ENCODE data around the gene ZNF577.
A peak's percentile ranks its signal among the peaks of the same experiment; 100 is the strongest.
"Not testable (repeated sequence)": the region's sequence is repeated elsewhere in the genome, so short reads cannot be mapped to it uniquely, and the experiment has no call there.

Gene ZNF577

DNA sequence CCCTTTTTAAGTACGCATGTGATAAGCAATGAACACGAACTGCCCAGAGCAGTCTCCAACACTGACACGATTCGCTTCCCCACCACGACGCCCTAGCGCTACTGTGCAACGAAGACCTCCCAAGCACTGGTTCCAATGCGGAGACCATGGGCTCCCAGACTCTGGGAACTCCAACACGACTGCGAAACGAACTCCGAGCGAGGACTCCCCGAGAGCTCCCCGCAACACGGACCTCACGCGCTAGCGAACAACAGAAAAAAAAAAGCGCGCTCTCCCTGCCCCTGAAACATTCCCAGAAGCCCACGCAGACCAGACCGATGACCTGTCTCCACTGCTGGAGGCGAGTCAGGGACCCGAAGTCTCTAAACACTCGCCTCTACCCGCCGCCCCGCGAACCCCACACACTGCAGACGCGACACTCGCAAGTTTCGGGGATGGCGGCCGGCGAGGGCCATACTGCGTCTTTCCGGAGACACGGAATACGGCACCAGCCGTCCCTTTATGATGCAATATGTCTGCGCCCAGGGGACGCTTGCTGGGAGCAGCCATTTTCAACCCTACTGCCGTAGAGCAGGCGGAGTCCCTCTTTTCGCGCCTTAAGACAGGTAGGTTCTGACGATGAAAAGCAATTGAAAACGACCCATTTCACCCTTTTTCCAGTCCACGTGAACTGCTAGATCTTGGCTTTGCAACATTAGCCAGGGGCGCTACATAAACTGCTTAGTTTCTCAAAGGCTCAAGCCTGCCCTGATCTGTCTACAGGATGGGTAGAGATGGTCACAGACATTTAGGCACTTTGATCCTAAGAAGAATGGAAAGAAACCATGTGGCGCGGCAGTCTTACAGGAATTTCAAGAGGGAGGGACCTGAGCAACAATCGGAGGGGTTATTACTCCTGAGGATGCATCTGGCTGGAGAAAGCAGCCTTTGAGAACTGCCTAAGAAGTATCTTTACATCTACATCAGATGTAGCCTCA is at the start of gene ZNF577:
Gene ZNF577 (minus strand): TSS at position 430 of the 977 bp plus-strand sequence. CDS start 7,569 bp downstream, outside the sequence.
- peak; percentile 18 to 38 for DNase-seq (ENCODE audit: low read depth in 2 of 2, low spot score in 1 of 2)

DNA sequence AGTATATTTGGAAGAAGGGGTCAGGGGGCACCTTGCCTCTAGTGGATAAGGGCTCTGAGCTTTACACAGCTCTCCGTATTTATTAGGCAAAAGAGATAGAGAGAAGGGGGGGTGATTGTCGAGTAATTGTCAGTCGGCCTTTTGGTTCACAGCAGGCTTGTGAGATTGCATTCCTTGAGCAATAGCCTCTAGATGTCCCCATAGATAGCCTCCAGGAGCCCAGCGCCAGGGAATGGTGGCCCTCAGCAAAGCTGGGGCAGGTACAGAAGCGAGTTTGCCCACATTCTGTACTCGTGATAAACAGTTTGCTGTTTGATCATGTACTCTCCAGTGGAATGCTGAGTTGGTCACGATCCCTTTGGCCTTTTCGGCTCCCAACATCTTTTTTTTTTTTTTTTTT is 44.2 kb upstream of the ZNF577 start:
- DNase-seq (ENCODE audit: low read depth in 2 of 2, low spot score in 1 of 2) = no peak

DNA sequence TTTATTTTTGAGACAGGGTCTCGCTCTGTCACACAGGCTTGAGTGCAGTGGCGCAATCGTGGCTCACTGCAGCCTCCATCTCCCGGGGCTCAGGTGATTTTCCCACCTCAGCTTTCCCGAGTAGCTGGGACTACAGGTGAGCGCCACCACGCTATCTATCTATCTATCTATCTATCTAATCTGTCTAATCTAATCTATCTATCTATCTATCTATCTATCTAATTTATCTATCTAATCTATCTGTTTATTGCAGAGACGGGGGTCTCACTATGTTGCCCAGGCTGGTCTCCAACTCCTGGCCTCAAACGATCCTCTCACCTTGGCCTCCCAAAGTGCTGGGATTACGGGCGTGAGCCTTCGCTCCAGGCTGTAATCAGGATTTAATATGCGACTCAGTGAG is 40.1 kb upstream of the ZNF577 start:
- no peak for DNase-seq (ENCODE audit: low read depth in 2 of 2, low spot score in 1 of 2)

DNA sequence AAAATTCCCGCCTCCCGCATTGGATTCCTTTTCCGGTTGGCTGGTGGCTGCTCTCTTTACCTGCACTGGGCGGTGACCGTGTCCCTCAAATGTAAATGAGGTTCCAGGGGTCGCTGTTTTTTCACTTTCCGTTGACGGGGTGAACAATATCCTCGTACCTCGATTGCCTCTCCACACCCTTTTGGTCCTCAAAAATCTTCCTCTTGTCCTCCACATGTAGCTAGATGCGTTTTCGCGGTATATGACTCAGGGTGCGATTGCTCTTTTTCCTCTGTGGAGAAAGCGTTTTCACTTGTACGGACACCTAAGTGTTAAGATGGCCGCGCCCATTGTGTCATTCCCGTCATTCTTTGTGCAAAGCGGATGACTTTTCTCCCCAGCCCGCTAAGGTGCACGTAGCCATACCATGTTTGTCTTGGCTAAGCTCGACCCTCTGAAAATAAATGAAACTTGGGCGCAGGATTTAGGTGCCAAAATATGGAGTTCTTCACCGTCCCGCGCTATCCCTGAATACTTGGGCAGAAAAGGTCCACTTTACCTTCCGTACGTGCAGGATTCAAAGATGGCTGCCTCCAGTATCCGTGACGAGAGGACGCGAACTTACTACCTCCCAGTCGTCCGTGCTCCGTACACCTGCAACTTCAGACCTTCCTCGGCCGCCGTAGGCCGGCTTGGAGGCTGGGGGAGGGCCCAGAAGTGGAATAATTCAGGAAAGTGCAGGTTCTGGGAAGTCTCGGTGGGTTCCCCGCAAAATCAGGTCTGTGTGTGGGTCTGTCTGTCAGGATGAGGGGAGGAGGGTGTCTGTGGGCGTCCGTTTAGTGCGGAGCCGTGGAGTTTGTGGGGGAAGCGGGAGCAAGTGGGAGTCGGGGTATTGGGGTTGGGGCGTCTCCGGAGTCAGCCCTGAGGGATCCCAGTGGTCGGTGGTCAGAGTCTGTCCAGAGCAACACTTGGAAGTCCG is 39.3 kb upstream of the ZNF577 start, which contains the start of gene ZNF613:
Gene ZNF613 (plus strand): TSS at position 689 of the 958 bp plus-strand sequence. CDS start 8,749 bp downstream, outside the sequence.
- DNase-seq (ENCODE audit: low read depth in 2 of 2, low spot score in 1 of 2) = peak; percentile 67 to 76

DNA sequence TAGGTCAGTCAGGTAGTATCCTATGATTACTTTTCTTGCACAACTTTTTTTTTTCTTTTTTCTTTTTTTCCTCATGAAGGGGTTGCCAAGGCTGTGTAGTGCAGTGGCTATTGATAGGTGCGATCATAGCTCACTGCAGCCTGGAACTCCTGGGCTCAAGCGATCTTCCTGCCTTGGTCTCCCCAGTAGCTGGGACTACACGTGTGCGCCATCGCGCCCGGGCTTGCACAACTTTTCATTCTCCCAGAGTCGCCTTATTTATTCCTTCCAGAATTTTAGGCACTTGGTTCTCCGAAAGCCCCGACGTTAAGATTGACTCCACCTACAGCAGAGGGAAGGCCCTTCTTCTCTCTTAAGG is 38.7 kb upstream of the ZNF577 start:
- DNase-seq (ENCODE audit: low read depth in 2 of 2, low spot score in 1 of 2) = no peak

DNA sequence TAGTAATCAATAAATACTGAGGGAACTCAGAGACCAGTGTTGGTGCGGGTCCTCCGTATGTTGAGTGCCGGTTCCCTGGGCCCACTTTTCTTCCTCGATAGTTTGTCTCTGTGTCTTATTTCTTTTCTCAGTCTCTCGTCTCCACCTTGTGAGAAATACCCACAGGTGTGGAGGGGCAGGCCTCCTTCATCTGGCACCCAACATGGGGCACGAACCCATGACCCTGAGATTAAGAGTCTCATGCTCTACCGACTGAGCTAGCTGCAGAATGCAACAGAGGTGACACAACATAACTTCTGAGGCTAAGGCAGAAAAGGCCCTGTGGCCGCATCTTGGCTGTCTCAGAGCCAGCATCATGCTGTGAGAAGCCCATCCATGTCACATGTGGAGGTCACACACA is 34.2 kb upstream of the ZNF577 start:
- no peak for DNase-seq (ENCODE audit: low read depth in 2 of 2, low spot score in 1 of 2)

DNA sequence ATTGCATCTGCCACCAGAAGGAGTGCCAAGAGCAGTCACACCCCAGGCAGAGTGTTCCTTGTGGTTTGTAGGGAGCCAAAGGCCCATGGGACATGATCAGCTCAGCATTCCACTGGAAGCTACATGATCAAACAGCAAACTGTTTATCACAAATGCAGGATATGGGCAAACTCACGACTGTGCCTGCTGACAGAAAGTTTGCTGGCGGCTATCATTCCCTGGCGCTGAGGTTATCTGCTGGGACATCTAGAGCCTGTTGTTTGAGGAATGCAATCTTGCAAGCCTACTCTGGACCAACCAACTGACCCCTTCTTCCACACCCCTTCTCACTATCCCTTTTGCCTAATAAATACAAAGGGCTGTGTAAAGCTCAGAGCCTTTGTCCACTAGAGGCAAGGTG is 31.9 kb upstream of the ZNF577 start:
- DNase-seq (ENCODE audit: low read depth in 2 of 2, low spot score in 1 of 2) = no peak

DNA sequence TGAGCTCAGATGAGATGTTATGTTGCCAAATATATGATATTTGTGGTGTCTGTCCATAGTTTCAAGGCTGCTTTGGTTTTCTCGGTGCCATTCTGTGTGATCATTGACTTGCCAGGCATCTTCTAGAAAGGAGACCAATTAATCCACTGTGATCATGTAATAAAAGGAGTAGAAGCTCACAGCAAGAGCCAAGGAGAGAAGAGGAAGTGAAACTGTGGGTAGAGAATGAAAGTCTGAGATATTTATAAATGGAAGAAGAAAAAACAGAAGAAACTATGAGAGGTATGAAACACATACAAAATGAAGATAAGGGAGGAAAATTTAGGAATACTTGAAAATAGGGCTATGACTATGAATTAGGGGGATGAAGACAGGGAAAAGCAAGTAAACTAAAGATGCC is 28.4 kb upstream of the ZNF577 start:
- no peak for DNase-seq (ENCODE audit: low read depth in 2 of 2, low spot score in 1 of 2)

DNA sequence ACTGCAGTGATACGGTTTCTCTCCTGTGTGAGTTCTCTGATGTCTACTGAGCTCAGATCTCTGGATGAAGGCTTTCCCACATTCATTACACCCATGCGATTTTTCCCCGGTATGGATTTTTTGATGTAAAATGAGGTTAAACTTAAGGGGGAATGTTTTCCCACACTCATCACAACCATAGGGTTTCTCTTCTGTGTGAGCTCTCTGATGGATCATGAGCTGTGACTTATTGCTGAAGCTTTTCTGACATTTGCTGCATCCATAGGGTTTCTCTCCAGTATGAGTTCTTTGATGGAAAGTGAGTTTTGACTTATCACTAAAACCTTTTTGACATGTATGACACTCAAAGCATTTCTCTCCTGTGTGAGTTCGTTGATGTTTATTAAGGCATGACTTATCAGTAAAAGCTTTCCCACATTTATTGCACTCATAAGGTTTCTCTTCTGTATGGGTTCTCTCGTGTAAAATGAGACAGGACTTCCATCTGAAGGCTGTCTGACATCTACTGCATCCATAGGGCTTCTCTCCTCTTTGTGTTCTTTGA is 27.6 kb upstream of the ZNF577 start:
- no peak for DNase-seq (ENCODE audit: low read depth in 2 of 2, low spot score in 1 of 2)

DNA sequence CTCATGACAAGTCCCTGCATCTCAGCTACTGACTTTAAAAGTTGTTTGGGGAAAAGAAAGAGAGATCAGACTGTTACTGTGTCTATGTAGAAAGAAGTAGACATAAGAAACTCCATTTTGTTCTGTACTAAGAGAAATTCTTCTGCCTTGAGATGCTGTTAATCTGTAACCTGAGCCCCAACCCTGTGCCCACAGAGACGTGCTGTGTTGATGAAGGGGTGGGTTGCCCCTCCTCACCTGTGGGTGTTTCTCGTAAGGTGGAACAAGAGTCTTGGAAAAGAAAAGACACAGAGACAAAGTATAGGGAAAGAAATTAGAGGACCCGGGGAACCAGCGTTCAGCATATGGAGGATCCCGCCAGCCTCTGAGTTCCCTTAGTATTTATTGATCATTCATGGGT is 20.2 kb upstream of the ZNF577 start:
- not testable (repeated sequence) for DNase-seq (ENCODE audit: low read depth in 2 of 2, low spot score in 1 of 2)

DNA sequence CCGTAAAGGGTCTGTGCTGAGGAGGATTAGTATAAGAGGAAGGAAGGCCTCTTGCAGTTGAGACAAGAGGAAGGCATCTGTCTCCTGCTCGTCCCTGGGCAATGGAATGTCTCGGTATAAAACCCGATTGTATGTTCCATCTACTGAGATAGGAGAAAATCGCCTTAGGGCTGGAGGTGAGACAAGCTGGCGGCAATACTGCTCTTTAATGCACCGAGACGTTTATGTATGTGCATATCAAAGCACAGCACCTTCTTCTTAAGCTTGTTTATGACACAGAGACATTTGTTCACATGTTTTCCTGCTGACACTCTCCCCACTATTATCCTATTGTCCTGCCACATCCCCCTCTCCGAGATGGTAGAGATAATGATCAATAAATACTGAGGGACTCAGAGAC is 18.4 kb upstream of the ZNF577 start:
- not testable (repeated sequence) for DNase-seq (ENCODE audit: low read depth in 2 of 2, low spot score in 1 of 2)

DNA sequence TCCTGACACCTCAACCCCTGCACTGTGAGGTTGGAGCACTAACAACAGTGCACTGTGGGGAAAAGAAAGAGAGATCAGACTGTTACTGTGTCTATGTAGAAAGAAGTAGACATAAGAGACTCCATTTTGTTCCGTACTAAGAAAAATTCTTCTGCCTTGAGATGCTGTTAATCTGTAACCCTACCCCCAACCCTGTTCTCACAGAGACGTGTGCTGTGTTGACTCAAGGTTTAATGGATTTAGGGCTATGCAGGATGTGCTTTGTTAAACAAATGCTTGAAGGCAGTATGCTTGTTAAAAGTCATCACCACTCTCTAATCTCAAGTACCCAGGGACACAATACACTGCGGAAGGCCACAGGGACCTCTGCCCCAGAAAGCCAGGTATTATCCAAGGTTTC is 17.9 kb upstream of the ZNF577 start:
- not testable (repeated sequence) for DNase-seq (ENCODE audit: low read depth in 2 of 2, low spot score in 1 of 2)

DNA sequence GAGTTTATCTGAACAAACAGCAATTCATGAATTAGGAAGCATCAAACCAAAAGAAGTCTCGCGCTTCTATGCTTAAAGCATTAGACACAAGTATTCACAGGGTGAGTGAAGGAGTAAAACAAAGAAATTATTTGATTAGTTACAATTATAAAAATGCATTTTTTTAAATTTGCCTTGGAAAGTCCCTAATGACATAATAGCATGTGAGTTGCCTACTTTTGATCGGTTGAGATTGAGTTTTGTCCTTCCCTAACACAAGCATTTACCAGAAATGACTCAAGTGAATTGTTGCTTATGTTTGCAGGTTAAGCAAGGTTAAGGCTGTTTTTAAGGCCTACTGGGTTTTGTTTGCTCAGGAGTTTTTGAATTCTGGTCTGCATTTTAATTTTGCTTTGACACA is 17.5 kb upstream of the ZNF577 start:
- no peak for DNase-seq (ENCODE audit: low read depth in 2 of 2, low spot score in 1 of 2)

DNA sequence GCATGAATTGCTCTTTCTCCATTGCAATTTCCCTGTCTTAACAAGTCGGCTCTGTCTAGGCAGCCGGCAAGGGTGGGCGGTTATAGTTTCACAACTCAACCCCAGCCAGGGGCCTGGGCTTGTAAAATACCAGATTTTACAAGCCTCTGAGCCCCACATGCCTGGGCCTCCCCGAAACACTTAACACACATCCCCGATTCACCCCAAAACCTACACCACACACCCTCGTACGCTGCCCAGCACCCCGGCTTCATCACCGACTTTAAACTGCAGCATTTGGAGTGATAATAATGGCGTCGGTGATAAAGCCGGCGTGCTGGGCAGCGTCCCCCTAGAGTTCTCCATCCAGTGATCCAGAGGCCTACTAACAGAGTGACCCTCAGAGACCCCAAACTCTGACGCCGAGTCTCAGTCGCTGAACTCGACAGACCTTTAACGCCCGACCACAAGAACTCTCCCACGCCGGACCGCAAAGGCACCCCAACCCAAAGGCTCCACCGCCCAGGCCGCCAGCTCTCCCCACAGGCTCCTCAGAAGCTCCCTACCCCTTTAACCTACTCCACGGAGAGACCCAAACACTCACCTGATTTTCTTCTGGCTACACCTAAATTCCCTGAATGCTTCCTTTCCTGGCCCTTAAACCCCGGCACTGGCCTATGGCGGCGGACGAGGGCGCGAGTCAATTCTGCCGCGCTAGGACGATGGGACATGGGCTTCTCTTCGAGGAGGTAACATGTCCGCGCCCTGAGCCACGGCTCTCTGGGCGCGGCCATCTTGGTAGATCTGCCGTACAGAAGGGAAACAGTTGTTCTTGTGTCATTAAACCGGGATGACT is 16.8 kb upstream of the ZNF577 start, which contains the start of gene ZNF649:
Gene ZNF649 (minus strand): TSS at position 687 of the 835 bp plus-strand sequence. CDS start 4,910 bp downstream, outside the sequence.
- peak; percentile 60 to 62 for DNase-seq (ENCODE audit: low read depth in 2 of 2, low spot score in 1 of 2)

DNA sequence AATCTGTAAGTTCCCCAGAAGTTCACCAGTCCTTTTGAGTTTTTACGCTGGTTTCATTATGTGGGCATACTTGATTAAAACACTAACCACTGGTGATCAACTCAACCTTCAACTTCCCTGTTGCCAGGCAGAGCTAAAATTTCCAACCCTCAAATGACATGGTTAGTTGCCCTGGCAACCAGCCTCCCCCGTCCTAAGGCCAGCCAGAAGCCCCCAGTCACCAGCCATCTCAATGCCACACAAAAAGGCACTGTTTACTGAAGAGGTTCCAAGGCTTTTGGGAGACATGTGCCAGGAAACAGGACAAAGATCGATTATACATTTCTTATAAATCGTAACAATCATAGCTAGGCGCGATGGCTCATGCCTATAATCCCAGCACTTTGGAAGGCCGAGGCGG is 15.4 kb upstream of the ZNF577 start:
- no peak for DNase-seq (ENCODE audit: low read depth in 2 of 2, low spot score in 1 of 2)

DNA sequence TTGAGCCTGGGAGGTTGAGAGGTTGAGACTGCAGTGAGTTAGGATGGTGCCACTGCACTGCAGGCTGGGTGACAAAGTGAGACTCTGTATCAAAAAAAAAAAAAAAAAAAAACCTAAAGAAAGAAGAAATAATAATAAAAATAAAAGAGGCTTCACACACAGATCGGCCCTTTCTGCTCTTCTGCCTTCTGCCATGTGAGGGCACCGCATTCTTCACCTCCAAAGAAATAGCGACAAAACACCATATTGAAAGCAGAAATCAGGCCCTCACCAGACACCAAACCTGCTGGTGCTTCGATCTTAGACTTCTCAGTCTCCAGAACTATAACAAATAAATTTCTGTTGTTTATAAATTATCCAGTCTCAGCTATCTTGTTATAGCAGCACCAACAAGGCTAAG is 14.1 kb upstream of the ZNF577 start:
- DNase-seq (ENCODE audit: low read depth in 2 of 2, low spot score in 1 of 2) = no peak

DNA sequence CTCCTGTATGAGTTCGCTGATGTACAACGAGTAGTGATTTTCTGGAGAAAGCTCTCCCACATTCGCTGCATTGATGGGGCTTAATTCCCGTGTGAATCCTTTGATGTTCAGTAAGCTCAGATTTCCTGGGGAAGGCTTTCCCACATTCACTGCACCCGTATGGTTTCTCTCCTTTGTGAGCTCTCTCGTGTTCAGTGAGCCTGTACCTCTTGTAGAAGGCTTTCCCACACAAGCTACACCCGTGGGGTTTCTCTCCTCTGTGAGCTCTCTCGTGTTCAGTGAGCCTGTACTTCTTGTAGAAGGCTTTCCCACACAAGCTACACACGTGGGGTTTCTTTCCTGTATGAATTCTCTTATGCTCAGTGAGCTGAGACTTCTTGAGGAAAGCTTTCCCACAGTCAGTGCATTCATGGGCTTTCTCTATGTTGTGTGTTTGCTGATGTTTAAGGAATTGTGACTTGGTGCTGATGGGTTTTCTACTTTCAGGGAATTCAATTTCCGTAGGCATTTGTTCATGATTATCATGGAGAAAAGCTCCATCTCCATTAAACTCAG is 3.5 kb upstream of the ZNF577 start:
- no peak for DNase-seq (ENCODE audit: low read depth in 2 of 2, low spot score in 1 of 2)

DNA sequence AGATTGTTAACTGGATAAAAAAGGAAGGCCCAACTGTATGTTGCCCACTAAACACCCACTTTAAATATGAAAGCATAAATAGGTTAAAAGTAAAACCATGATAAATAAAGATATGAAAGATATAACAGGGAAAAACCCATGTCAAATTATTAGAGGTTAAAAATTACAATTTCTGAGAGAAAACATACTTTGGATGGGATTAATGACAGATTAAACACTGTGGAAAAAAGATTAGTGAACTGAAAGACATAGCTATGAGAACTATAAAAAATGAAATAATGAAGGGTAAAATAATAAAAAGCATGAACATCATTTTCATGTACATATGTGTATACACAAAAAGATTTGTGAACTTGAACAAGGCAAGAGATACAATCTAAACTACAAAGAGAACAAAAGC is 2.2 kb upstream of the ZNF577 start:
- DNase-seq (ENCODE audit: low read depth in 2 of 2, low spot score in 1 of 2) = no peak

DNA sequence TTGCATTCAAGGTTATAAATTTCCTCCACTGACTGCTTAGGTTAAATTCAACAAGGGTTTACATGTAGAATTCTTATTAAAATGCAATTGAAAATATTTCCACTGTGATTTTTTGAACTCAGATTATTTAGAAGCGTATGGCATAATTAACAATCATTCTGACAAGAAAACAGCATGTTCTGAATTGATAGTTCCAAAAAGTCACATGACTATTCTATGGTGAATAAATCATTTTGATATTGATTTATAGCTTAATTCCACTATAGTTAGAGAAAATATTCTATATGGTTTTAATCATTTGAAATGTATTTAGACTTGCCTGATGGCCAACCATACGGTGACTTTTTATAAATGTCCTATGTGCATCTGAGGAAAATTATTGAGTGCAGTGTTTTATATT is 3.0 kb downstream of the ZNF577 start:
- DNase-seq (ENCODE audit: low read depth in 2 of 2, low spot score in 1 of 2) = no peak

DNA sequence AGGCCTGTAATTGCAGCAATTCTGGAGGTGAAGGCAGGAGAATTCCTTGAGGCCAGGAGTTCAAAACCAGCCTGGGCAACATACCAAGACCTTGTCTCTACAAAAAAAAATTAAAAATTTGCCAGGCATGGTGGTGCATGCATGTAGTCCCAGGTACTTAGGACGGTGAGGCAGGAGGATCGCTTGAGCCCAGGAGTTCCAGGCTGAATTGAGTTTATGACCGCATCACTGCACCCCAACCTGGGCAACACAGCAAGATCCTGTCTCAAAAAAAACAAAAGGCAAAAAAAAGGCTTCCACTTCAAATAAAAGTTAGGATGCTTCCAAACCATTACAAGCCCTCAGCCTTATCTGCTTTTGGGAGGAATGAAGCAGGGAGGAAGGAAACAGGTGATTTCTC is 5.2 kb downstream of the ZNF577 start:
- no peak for DNase-seq (ENCODE audit: low read depth in 2 of 2, low spot score in 1 of 2)
